NCI-H128 (cell line): ENCODE measurements around the gene CFAP54.
"Not testable (repeated sequence)": the region's sequence is repeated elsewhere in the genome, so short reads cannot be mapped to it uniquely, and the experiment has no call there.

Source experiments
- DNase-seq: peaks from one replicate; lab custom pipeline; 2025; ENCODE audit not compliant: unreplicated experiment; lab: John Stamatoyannopoulos, UW

Gene CFAP54

GRCh38 chr12:96472384-96472783, 17.0 kb upstream of the CFAP54 start:
- no peak for DNase-seq

- no peak for DNase-seq
Observed at GRCh38 chr12:96473394-96474093, 15.8 kb upstream of the CFAP54 start.

- no peak for DNase-seq
Observed at GRCh38 chr12:96474206-96474605, 15.2 kb upstream of the CFAP54 start.

- no peak for DNase-seq
Observed at GRCh38 chr12:96478011-96478410, 11.4 kb upstream of the CFAP54 start.

GRCh38 chr12:96482086-96482485, 7.3 kb upstream of the CFAP54 start:
- no peak for DNase-seq

GRCh38 chr12:96483116-96483515, 6.3 kb upstream of the CFAP54 start:
- DNase-seq, result no peak

GRCh38 chr12:96486751-96487613, 2.4 kb upstream of the CFAP54 start:
- no peak for DNase-seq

- DNase-seq, result no peak
Observed at GRCh38 chr12:96487634-96488033, 1.7 kb upstream of the CFAP54 start.

- DNase-seq, result no peak
Observed at GRCh38 chr12:96493106-96493505, 3.7 kb downstream of the CFAP54 start.

GRCh38 chr12:96494154-96494553, 4.8 kb downstream of the CFAP54 start:
- DNase-seq, result not testable (repeated sequence)

GRCh38 chr12:96495155-96495554, 5.8 kb downstream of the CFAP54 start:
- DNase-seq, result no peak

- DNase-seq, result no peak
Observed at GRCh38 chr12:96495841-96496545, 6.6 kb downstream of the CFAP54 start.

- no peak for DNase-seq
Observed at GRCh38 chr12:96496944-96497343, 7.6 kb downstream of the CFAP54 start.

- DNase-seq, result no peak
Observed at GRCh38 chr12:96497855-96498254, 8.5 kb downstream of the CFAP54 start.

- no peak for DNase-seq
Observed at GRCh38 chr12:96500693-96501092, 11.3 kb downstream of the CFAP54 start.

GRCh38 chr12:96501133-96501761, 11.9 kb downstream of the CFAP54 start:
- no peak for DNase-seq

GRCh38 chr12:96501908-96502307, 12.5 kb downstream of the CFAP54 start:
- DNase-seq, result no peak

- no peak for DNase-seq
Observed at GRCh38 chr12:96502477-96502876, 13.1 kb downstream of the CFAP54 start.

GRCh38 chr12:96502949-96503532, 13.7 kb downstream of the CFAP54 start:
- no peak for DNase-seq

GRCh38 chr12:96503976-96504375, 14.6 kb downstream of the CFAP54 start:
- DNase-seq, result no peak

GRCh38 chr12:96506776-96507175, 17.4 kb downstream of the CFAP54 start:
- no peak for DNase-seq
